ENCODE measurements around the gene MITF. TPM values are rescaled to one million over a fixed set of nuclear protein-coding genes. Genes with fewer than 3 reads are reported as not detected.

The MITF gene
- polyA plus RNA-seq, 1 donor from 2014 or later = not detected

- Histone ChIP-seq H3K9me3 (ENCODE audit: low read length) (no peaks in the 10 kb centered on the region), H2AFZ (ENCODE audit: low read depth, low read length) (no peak overlapping the region), H3K4me3 (ENCODE audit: low read length) (no peak overlapping the region), H3K9me2 (ENCODE audit: insufficient read depth, low read length) (no peaks in the 10 kb centered on the region), H3K27ac (ENCODE audit: low read length) (no peak overlapping the region), H3K36me3 (ENCODE audit: insufficient read depth, low read length) (no peaks in the 10 kb centered on the region), H3K4me2 (ENCODE audit: low read length) (no peak overlapping the region), H3F3A (ENCODE audit: insufficient read depth, low read length, poor library complexity, severe bottlenecking) (no peaks in the 10 kb centered on the region), H3K79me2 (replicated peaks; ENCODE audit: insufficient read depth, low read length) (no peaks in the 10 kb centered on the region), H3K9ac (ENCODE audit: low read length) (no peak overlapping the region), H4K20me1 (ENCODE audit: insufficient read depth) (no peaks in the 10 kb centered on the region), H3K27me3 (ENCODE audit: insufficient read depth, low read depth, low read length) (no peaks in the 10 kb centered on the region)
- TF ChIP-seq EP300 (conservative IDR thresholded peaks at IDR 0.05; ENCODE audit: poor library complexity, severe bottlenecking) = no peak
- TF ChIP-seq MXI1 (conservative IDR thresholded peaks at IDR 0.05; ENCODE audit: poor library complexity, severe bottlenecking) = no peak
Observed at GRCh38 chr3:69983546-69984265, 244.4 kb downstream of the MITF start.

- Histone ChIP-seq H4K20me1 (ENCODE audit: insufficient read depth) (no peaks in the 10 kb centered on the region), H3K9ac (ENCODE audit: low read length) (no peak overlapping the region), H3K27me3 (ENCODE audit: insufficient read depth, low read depth, low read length) (no peaks in the 10 kb centered on the region), H2AFZ (ENCODE audit: low read depth, low read length) (no peak overlapping the region), H3K4me2 (ENCODE audit: low read length) (no peak overlapping the region), H3K9me2 (ENCODE audit: insufficient read depth, low read length) (no peaks in the 10 kb centered on the region), H3K9me3 (ENCODE audit: low read length) (no peaks in the 10 kb centered on the region), H3F3A (ENCODE audit: insufficient read depth, low read length, poor library complexity, severe bottlenecking) (no peaks in the 10 kb centered on the region), H3K27ac (ENCODE audit: low read length) (no peak overlapping the region), H3K36me3 (ENCODE audit: insufficient read depth, low read length) (no peaks in the 10 kb centered on the region), H3K79me2 (replicated peaks; ENCODE audit: insufficient read depth, low read length) (no peaks in the 10 kb centered on the region), H3K4me3 (ENCODE audit: low read length) (no peak overlapping the region)
- TF ChIP-seq EZH2 (IDR thresholded peaks at IDR 0.05; ENCODE audit: borderline replicate concordance, insufficient read depth, low read length, poor library complexity, severe bottlenecking) = no peak
- no peak for TF ChIP-seq SMC3 (conservative IDR thresholded peaks at IDR 0.05; ENCODE audit: poor library complexity)
- no peak for TF ChIP-seq EP300 (conservative IDR thresholded peaks at IDR 0.05; ENCODE audit: poor library complexity, severe bottlenecking)
- no peak for TF ChIP-seq TAF1 (IDR thresholded peaks at IDR 0.05; ENCODE audit: low read depth)
- TF ChIP-seq MXI1 (conservative IDR thresholded peaks at IDR 0.05; ENCODE audit: poor library complexity, severe bottlenecking) = no peak
- TF ChIP-seq RAD21 (conservative IDR thresholded peaks at IDR 0.05) = no peak
- no peak for TF ChIP-seq POLR2AphosphoS5 (IDR thresholded peaks at IDR 0.05)
- TF ChIP-seq REST (IDR thresholded peaks at IDR 0.05; ENCODE audit: borderline replicate concordance) = no peak
- no peak for TF ChIP-seq CTCF (IDR thresholded peaks at IDR 0.05; ENCODE audit: poor library complexity, severe bottlenecking)
Observed at GRCh38 chr3:69985266-69985665, 246.0 kb downstream of the MITF start.
